ENCODE data around the gene SH3GLB1. TPM values are rescaled to one million over a fixed set of nuclear protein-coding genes. Genes with fewer than 3 reads are reported as not detected.
A peak's percentile ranks its signal among the peaks of the same experiment; 100 is the strongest.

The SH3GLB1 gene
- total and polyA plus RNA-seq, 9 of the 15 experiments (the other 6 are each of a cell fraction or from before 2014, with no cell fraction given): 8.6 to 34.2 (median 24.2) TPM

DNA sequence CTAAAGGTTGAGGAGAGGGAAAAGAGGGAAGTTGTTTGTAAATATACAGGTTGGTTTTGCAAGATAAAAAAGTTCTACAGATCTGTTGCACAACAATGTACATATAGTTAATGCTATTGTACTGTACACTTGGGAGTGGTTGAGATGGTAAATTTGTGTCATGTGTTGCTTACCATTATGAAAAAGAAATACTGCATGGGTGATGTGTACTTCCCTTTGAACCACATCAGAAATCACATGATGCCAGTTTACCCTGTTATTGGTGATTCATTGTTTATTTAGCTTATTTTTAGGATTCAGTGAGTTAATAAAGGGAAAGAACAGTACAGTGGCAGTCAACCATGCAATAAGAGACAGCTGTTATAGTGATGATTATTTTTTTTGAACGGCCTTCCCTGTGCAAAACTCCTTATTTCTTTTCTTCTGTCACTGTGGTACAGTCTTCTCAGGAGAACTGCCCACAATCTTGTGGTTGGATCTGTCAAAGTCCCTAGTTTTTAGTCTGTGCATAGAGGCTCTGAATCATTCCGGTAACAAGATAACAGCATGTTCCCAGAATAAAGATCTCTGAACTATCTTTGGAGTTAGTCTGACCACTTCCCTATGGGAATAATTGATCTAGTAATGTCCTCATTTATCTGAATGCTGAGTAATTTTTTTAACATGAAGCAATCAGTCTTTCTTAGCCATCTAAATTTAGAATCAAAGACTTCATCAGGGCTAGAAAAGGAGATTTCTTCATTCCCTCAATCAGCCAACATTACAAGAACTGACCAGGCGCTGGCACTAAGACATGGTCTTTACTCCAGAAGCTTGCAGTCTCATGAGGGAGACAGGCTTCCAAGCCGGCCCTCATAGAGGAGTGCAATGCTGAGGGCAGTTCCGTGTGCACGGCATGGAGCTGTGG, 84.2 kb downstream of the SH3GLB1 start (continued):
- TF ChIP-seq, protein P1, sequence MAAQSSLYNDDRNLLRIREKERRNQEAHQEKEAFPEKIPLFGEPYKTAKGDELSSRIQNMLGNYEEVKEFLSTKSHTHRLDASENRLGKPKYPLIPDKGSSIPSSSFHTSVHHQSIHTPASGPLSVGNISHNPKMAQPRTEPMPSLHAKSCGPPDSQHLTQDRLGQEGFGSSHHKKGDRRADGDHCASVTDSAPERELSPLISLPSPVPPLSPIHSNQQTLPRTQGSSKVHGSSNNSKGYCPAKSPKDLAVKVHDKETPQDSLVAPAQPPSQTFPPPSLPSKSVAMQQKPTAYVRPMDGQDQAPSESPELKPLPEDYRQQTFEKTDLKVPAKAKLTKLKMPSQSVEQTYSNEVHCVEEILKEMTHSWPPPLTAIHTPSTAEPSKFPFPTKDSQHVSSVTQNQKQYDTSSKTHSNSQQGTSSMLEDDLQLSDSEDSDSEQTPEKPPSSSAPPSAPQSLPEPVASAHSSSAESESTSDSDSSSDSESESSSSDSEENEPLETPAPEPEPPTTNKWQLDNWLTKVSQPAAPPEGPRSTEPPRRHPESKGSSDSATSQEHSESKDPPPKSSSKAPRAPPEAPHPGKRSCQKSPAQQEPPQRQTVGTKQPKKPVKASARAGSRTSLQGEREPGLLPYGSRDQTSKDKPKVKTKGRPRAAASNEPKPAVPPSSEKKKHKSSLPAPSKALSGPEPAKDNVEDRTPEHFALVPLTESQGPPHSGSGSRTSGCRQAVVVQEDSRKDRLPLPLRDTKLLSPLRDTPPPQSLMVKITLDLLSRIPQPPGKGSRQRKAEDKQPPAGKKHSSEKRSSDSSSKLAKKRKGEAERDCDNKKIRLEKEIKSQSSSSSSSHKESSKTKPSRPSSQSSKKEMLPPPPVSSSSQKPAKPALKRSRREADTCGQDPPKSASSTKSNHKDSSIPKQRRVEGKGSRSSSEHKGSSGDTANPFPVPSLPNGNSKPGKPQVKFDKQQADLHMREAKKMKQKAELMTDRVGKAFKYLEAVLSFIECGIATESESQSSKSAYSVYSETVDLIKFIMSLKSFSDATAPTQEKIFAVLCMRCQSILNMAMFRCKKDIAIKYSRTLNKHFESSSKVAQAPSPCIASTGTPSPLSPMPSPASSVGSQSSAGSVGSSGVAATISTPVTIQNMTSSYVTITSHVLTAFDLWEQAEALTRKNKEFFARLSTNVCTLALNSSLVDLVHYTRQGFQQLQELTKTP (IDR thresholded peaks at IDR 0.05; ENCODE audit: low read depth in 1 of 2, partially characterized antibody in 2 of 2): no peak
- TF ChIP-seq, protein P2, sequence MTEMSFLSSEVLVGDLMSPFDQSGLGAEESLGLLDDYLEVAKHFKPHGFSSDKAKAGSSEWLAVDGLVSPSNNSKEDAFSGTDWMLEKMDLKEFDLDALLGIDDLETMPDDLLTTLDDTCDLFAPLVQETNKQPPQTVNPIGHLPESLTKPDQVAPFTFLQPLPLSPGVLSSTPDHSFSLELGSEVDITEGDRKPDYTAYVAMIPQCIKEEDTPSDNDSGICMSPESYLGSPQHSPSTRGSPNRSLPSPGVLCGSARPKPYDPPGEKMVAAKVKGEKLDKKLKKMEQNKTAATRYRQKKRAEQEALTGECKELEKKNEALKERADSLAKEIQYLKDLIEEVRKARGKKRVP (CRISPR knock-in tag; IDR thresholded peaks at IDR 0.05): no peak
- TF ChIP-seq PBX2 (CRISPR knock-in tag; IDR thresholded peaks at IDR 0.05; ENCODE audit: low read depth) (no peak), PBX2 (tag; conservative IDR thresholded peaks at IDR 0.05; ENCODE audit: low read depth) (no peak; the same call in 1 of the 2 replicates), ZNF436 (CRISPR knock-in tag; IDR thresholded peaks at IDR 0.05) (no peak), ZNF445 (CRISPR knock-in tag; IDR thresholded peaks at IDR 0.05; ENCODE audit: low read depth) (no peak), HNRNPLL (IDR thresholded peaks at IDR 0.05; ENCODE audit: low read depth, low read length, poor library complexity, severe bottlenecking) (no peak), ZNF699 (CRISPR knock-in tag; IDR thresholded peaks at IDR 0.05; ENCODE audit: insufficient replicate concordance) (no peak), BACH1 (tag; IDR thresholded peaks at IDR 0.05) (no peak), SMAD1 (IDR thresholded peaks at IDR 0.05; ENCODE audit: low read depth, low read length, partially characterized antibody) (no peak), HDAC8 (tag; IDR thresholded peaks at IDR 0.05) (no peak)
- TF ChIP-seq, protein P3, sequence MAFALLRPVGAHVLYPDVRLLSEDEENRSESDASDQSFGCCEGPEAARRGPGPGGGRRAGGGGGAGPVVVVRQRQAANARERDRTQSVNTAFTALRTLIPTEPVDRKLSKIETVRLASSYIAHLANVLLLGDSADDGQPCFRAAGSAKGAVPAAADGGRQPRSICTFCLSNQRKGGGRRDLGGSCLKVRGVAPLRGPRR (CRISPR knock-in tag; IDR thresholded peaks at IDR 0.05): no peak
- TF ChIP-seq, protein P4, sequence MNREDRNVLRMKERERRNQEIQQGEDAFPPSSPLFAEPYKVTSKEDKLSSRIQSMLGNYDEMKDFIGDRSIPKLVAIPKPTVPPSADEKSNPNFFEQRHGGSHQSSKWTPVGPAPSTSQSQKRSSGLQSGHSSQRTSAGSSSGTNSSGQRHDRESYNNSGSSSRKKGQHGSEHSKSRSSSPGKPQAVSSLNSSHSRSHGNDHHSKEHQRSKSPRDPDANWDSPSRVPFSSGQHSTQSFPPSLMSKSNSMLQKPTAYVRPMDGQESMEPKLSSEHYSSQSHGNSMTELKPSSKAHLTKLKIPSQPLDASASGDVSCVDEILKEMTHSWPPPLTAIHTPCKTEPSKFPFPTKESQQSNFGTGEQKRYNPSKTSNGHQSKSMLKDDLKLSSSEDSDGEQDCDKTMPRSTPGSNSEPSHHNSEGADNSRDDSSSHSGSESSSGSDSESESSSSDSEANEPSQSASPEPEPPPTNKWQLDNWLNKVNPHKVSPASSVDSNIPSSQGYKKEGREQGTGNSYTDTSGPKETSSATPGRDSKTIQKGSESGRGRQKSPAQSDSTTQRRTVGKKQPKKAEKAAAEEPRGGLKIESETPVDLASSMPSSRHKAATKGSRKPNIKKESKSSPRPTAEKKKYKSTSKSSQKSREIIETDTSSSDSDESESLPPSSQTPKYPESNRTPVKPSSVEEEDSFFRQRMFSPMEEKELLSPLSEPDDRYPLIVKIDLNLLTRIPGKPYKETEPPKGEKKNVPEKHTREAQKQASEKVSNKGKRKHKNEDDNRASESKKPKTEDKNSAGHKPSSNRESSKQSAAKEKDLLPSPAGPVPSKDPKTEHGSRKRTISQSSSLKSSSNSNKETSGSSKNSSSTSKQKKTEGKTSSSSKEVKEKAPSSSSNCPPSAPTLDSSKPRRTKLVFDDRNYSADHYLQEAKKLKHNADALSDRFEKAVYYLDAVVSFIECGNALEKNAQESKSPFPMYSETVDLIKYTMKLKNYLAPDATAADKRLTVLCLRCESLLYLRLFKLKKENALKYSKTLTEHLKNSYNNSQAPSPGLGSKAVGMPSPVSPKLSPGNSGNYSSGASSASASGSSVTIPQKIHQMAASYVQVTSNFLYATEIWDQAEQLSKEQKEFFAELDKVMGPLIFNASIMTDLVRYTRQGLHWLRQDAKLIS (CRISPR knock-in tag; IDR thresholded peaks at IDR 0.05): 0 out of 2 replicates have a peak, but pooled peaks have one; percentile 24

All from K562 (cell line).